Duodenal mucosa (tissue), 2 donors: ENCODE measurements around the gene RASGRP2.

Experiments
- H3K27ac ChIP-seq: one replicate; pipeline ENCODE4 v1.7.0; 2013; ENCODE audit warnings: low read depth, low read length
- H3K27me3 ChIP-seq, 2 donors: one replicate each; pipeline ENCODE4 v1.7.0; 2013; ENCODE audit warnings: low read length in 2 of 2, control low read depth in 1 of 2; ENCODE audit not compliant: insufficient read depth in 2 of 2, control insufficient read depth in 1 of 2
- H3K36me3 ChIP-seq, 2 donors: one replicate each; pipeline ENCODE4 v1.7.0; 2013; ENCODE audit warnings: low read length in 2 of 2, control low read depth in 1 of 2; ENCODE audit not compliant: insufficient read depth in 2 of 2, control insufficient read depth in 1 of 2
- H3K4me1 ChIP-seq, 2 donors: one replicate each; pipeline ENCODE4 v1.7.0; 2013; ENCODE audit warnings: low read length in 2 of 2, control low read depth in 1 of 2; ENCODE audit not compliant: insufficient read depth in 2 of 2, control insufficient read depth in 1 of 2
- H3K4me3 ChIP-seq, 2 donors: one replicate each; pipeline ENCODE4 v1.7.0; 2013; ENCODE audit warnings: low read length in 2 of 2, low read depth in 1 of 2
- H3K9ac ChIP-seq, 2 donors: one replicate each; pipeline ENCODE4 v1.7.0; 2013; ENCODE audit warnings: low read length in 2 of 2, low read depth in 1 of 2
- H3K9me3 ChIP-seq, 2 donors: one replicate each; pipeline ENCODE4 v1.7.0; 2013; ENCODE audit warnings: low read length in 2 of 2, control low read depth in 1 of 2; ENCODE audit not compliant: control insufficient read depth in 1 of 2

Gene RASGRP2

GRCh38 chr11:64743591-64744543 is at the start of gene RASGRP2:
Gene RASGRP2, minus strand, starts transcription at chr11:64744142. Its CDS starts 1,276 bp downstream, at chr11:64742866.
- Histone ChIP-seq H3K27me3 (peaks cover 32 to 50% of the 10 kb centered on the region in 2 donors), H3K4me3 (peak within 1 kb of the TSS; percentile 64 to 69), H3K27ac (peak within 1 kb of the TSS; percentile 30)

GRCh38 chr11:64792482-64792881 is 48.5 kb upstream of the RASGRP2 start:
- Histone ChIP-seq H3K9ac (no peak overlapping the region), H3K4me3 (no peak overlapping the region), H3K27me3 (no peaks in the 10 kb centered on the region), H3K36me3 (peaks cover 0 to 17% of the 10 kb centered on the region in 2 donors), H3K27ac (no peak overlapping the region), H3K9me3 (no peaks in the 10 kb centered on the region), H3K4me1 (peaks cover 5 to 9% of the 10 kb centered on the region in 2 donors)

More at GRCh38 chr11:64743591-64744543, at the start of gene RASGRP2:
- Histone ChIP-seq H3K4me1 (peaks cover 29 to 30% of the 10 kb centered on the region in 2 donors), H3K36me3 (no peaks in the 10 kb centered on the region), H3K9me3 (no peaks in the 10 kb centered on the region), H3K9ac (peak within 1 kb of the TSS in 1 of 2 donors; percentile 32)

GRCh38 chr11:64791781-64792291 is 47.9 kb upstream of the RASGRP2 start:
- Histone ChIP-seq H3K27ac (no peak overlapping the region), H3K27me3 (no peaks in the 10 kb centered on the region), H3K4me1 (peaks cover 5 to 10% of the 10 kb centered on the region in 2 donors), H3K9ac (no peak overlapping the region), H3K9me3 (no peaks in the 10 kb centered on the region), H3K36me3 (peaks cover 0 to 17% of the 10 kb centered on the region in 2 donors), H3K4me3 (no peak overlapping the region)

- Histone ChIP-seq H3K4me1 (peaks cover 5 to 10% of the 10 kb centered on the region in 2 donors), H3K27ac (no peak overlapping the region), H3K9me3 (no peaks in the 10 kb centered on the region), H3K4me3 (no peak overlapping the region), H3K9ac (no peak overlapping the region), H3K27me3 (no peaks in the 10 kb centered on the region), H3K36me3 (peaks cover 0 to 7% of the 10 kb centered on the region in 2 donors)
These were observed 46.5 kb upstream of the RASGRP2 start for GRCh38 chr11:64790205-64791095.

GRCh38 chr11:64789331-64790204 is 45.6 kb upstream of the RASGRP2 start:
- Histone ChIP-seq H3K27me3 (no peaks in the 10 kb centered on the region), H3K9me3 (no peaks in the 10 kb centered on the region), H3K36me3 (peaks cover 0 to 7% of the 10 kb centered on the region in 2 donors), H3K9ac (no peak overlapping the region), H3K4me1 (peaks cover 5 to 10% of the 10 kb centered on the region in 2 donors), H3K27ac (no peak overlapping the region), H3K4me3 (no peak overlapping the region)

GRCh38 chr11:64788321-64789215 is 44.6 kb upstream of the RASGRP2 start:
- H3K27ac ChIP-seq, result no peak overlapping the region
- H3K9ac ChIP-seq, result no peak overlapping the region
- H3K9me3 ChIP-seq, result no peaks in the 10 kb centered on the region
- H3K4me1 ChIP-seq, result peaks cover 5 to 10% of the 10 kb centered on the region in 2 donors
- H3K27me3 ChIP-seq, result no peaks in the 10 kb centered on the region
- no peak overlapping the region for H3K4me3 ChIP-seq
- H3K36me3 ChIP-seq, result peaks cover 0 to 7% of the 10 kb centered on the region in 2 donors

GRCh38 chr11:64787526-64788320 is 43.8 kb upstream of the RASGRP2 start:
- Histone ChIP-seq H3K27me3 (no peaks in the 10 kb centered on the region), H3K9ac (peak overlapping the region in 1 of 2 donors; percentile 44), H3K4me3 (peak overlapping the region in 1 of 2 donors; percentile 20), H3K36me3 (peaks cover 0 to 7% of the 10 kb centered on the region in 2 donors), H3K9me3 (no peaks in the 10 kb centered on the region), H3K27ac (peak overlapping the region; percentile 11), H3K4me1 (peaks cover 5 to 10% of the 10 kb centered on the region in 2 donors)

- Histone ChIP-seq H3K27me3 (no peaks in the 10 kb centered on the region), H3K9me3 (no peaks in the 10 kb centered on the region), H3K4me1 (peaks cover 5 to 10% of the 10 kb centered on the region in 2 donors)
These were observed 42.4 kb upstream of the RASGRP2 start for GRCh38 chr11:64786308-64786707.

More at GRCh38 chr11:64786308-64786707, 42.4 kb upstream of the RASGRP2 start:
- Histone ChIP-seq H3K9ac (no peak overlapping the region), H3K4me3 (no peak overlapping the region), H3K36me3 (peaks cover 0 to 7% of the 10 kb centered on the region in 2 donors), H3K27ac (no peak overlapping the region)
